IMR-90 (cell line): ENCODE measurements around the gene CRISPLD2. TPM values are rescaled to one million over a fixed set of nuclear protein-coding genes. Genes with fewer than 3 reads are reported as not detected.

Experiments
- ATAC-seq: fragments of 200-7000 bp; cut with Tn5 transposase; 2 replicates; pipeline ENCODE4 v1.9.1; 2020; ENCODE audit warnings: low read depth, mild to moderate bottlenecking, moderate library complexity
- BruUV-seq: library from RNA; stranded (reverse); fragments of 400-500 nt; replicated peaks from 2 replicates; lab custom pipeline; 2021; lab: Mats Ljungman, UMichigan
- CTCF ChIA-PET: fragments of 300-600 bp; formaldehyde crosslinking; extraction: SDS; loops from one replicate; lab custom pipeline; 2021; ENCODE audit warnings: antibody characterized with exemption; lab: Yijun Ruan, JAX
- POLR2A ChIA-PET: fragments of 300-600 bp; sonication (Branson Sonifier 250); formaldehyde crosslinking; loops from one replicate; lab custom pipeline; 2022; ENCODE audit warnings: antibody characterized with exemption; ENCODE audit not compliant: unreplicated experiment; lab: Charles Lee
- DNase-seq: peaks from one replicate; pipeline ENCODE4 v3.0.0; 2013
- H2AFZ ChIP-seq: replicated peaks from 2 replicates; pipeline ENCODE3; 2013; ENCODE audit warnings: low read length, mild to moderate bottlenecking; ENCODE audit not compliant: poor library complexity
- H2AK5ac ChIP-seq: 2 replicates; pipeline ENCODE4 v1.6.1; 2013; ENCODE audit warnings: low read depth, low read length, inconsistent platforms
- H2AK9ac ChIP-seq: replicated peaks from 2 replicates; pipeline ENCODE3; 2013; ENCODE audit warnings: mild to moderate bottlenecking, low read depth, low read length, moderate library complexity; ENCODE audit not compliant: poor library complexity
- H2BK120ac ChIP-seq: 2 replicates; pipeline ENCODE4 v1.6.1; 2013; ENCODE audit warnings: low read depth, low read length, inconsistent platforms
- H2BK15ac ChIP-seq: 3 replicates; pipeline ENCODE4 v1.6.1; 2013; ENCODE audit warnings: low read depth, low read length, inconsistent platforms
- H2BK20ac ChIP-seq: 2 replicates; pipeline ENCODE4 v1.6.1; 2013; ENCODE audit warnings: low read depth, mild to moderate bottlenecking, inconsistent platforms, low read length, moderate library complexity
- H2BK5ac ChIP-seq: 2 replicates; pipeline ENCODE4 v1.6.1; 2013; ENCODE audit warnings: mild to moderate bottlenecking, low read depth, low read length, inconsistent platforms; ENCODE audit not compliant: poor library complexity, severe bottlenecking
- H3K14ac ChIP-seq: replicated peaks from 2 replicates; pipeline ENCODE4 v1.6.1; 2013; ENCODE audit warnings: low read depth, low read length, inconsistent platforms
- H3K18ac ChIP-seq: 2 replicates; pipeline ENCODE4 v1.6.1; 2013; ENCODE audit warnings: low read depth, low read length, control low read depth
- H3K23ac ChIP-seq: 2 replicates; pipeline ENCODE4 v1.6.1; 2013; ENCODE audit warnings: low read depth, low read length, inconsistent platforms
- H3K27ac ChIP-seq: 2 replicates; pipeline ENCODE4 v1.5.1; 2013; ENCODE audit warnings: mild to moderate bottlenecking, control low read depth, low read length; ENCODE audit not compliant: insufficient read depth
- H3K27me3 ChIP-seq: 2 replicates; pipeline ENCODE4 v1.6.1; 2013; ENCODE audit warnings: low read length; ENCODE audit not compliant: control insufficient read depth, insufficient read depth
- H3K36me3 ChIP-seq: 2 replicates; pipeline ENCODE4 v1.6.1; 2013; ENCODE audit warnings: low read length, mixed read lengths; ENCODE audit not compliant: control insufficient read depth, insufficient read depth
- H3K4ac ChIP-seq: 2 replicates; pipeline ENCODE4 v1.6.1; 2013; ENCODE audit warnings: low read depth, low read length, inconsistent platforms
- H3K4me1 ChIP-seq: 2 replicates; pipeline ENCODE4 v1.6.1; 2013; ENCODE audit warnings: low read length, mixed read lengths; ENCODE audit not compliant: control insufficient read depth, insufficient read depth
- H3K4me2 ChIP-seq: 2 replicates; pipeline ENCODE4 v1.6.1; 2013; ENCODE audit warnings: low read depth, mild to moderate bottlenecking, control low read depth, low read length, moderate library complexity
- H3K4me3 ChIP-seq: 2 replicates; pipeline ENCODE4 v1.5.1; 2013; ENCODE audit warnings: low read depth, mild to moderate bottlenecking, control low read depth, low read length, moderate library complexity; ENCODE audit not compliant: insufficient read depth
- H3K56ac ChIP-seq: 2 replicates; pipeline ENCODE4 v1.6.1; 2013; ENCODE audit warnings: low read length, inconsistent platforms; ENCODE audit not compliant: insufficient read depth; ENCODE audit errors: extremely low read depth
- H3K79me1 ChIP-seq, 2 experiments: 2 replicates each; pipeline ENCODE4 v1.6.1; 2013; ENCODE audit warnings: low read length in 2 of 2, inconsistent platforms in 1 of 2, low read depth in 1 of 2
- H3K9ac ChIP-seq: 2 replicates; pipeline ENCODE4 v1.6.1; 2013; ENCODE audit warnings: low read depth, low read length, control low read depth
- H3K9me1 ChIP-seq: 2 replicates; pipeline ENCODE4 v1.6.1; 2013; ENCODE audit warnings: low read length, inconsistent platforms; ENCODE audit not compliant: insufficient read depth
- H3K9me3 ChIP-seq: 2 replicates; pipeline ENCODE4 v1.6.1; 2013; ENCODE audit warnings: low read length; ENCODE audit not compliant: control insufficient read depth, insufficient read depth
- H4K20me1 ChIP-seq: 2 replicates; pipeline ENCODE4 v1.6.1; 2013; ENCODE audit warnings: low read length, inconsistent platforms; ENCODE audit not compliant: insufficient read depth
- H4K5ac ChIP-seq: 2 replicates; pipeline ENCODE4 v1.6.1; 2013; ENCODE audit warnings: mild to moderate bottlenecking, low read depth, low read length, control low read depth
- H4K8ac ChIP-seq, 2 experiments: 2 replicates each; pipeline ENCODE4 v1.6.1; 2013; ENCODE audit warnings: low read depth in 2 of 2, low read length in 2 of 2, control low read depth in 1 of 2, inconsistent platforms in 1 of 2
- H4K91ac ChIP-seq: 2 replicates; pipeline ENCODE4 v1.6.1; 2013; ENCODE audit warnings: low read depth, low read length, inconsistent platforms; ENCODE audit not compliant: insufficient read depth
- CHD1 ChIP-seq: IDR thresholded peaks from 2 replicates; pipeline ENCODE4 v1.6.1; 2012; ENCODE audit warnings: low read depth, low read length, improper control_type of control experiment
- MAZ ChIP-seq: IDR thresholded peaks from 2 replicates; pipeline ENCODE4 v1.6.1; 2012; ENCODE audit warnings: low read depth, mild to moderate bottlenecking, low read length, improper control_type of control experiment, moderate library complexity, borderline replicate concordance
- MXI1 ChIP-seq: IDR thresholded peaks from 2 replicates; pipeline ENCODE4 v1.6.1; 2012; ENCODE audit warnings: low read depth, mild to moderate bottlenecking, low read length, moderate library complexity, borderline replicate concordance
- NFE2L2 ChIP-seq: fragments of 150-350 bp; IDR thresholded peaks from 2 replicates; pipeline ENCODE4 v1.6.1; 2016; ENCODE audit warnings: low read depth, mild to moderate bottlenecking, low read length
- POLR2A ChIP-seq: IDR thresholded peaks from 2 replicates; pipeline ENCODE4 v1.6.1; 2012; ENCODE audit warnings: mild to moderate bottlenecking, low read depth, low read length
- RAD21 ChIP-seq: IDR thresholded peaks from 2 replicates; pipeline ENCODE4 v1.6.1; 2012; ENCODE audit warnings: low read length, improper control_type of control experiment
- WGBS, 2 experiments: methylation state at CpG; one replicate each; pipeline versions ENCODE4 v1.1.5 to v1.1.7; 2013; ENCODE audit warnings: missing lambda C conversion rate in 2 of 2; ENCODE audit not compliant: insufficient read length in 1 of 2; ENCODE audit errors: extremely low coverage in 2 of 2; 5-methylcytosine and 5-hydroxymethylcytosine counted together
- dilution Hi-C: fragments of 300-500 bp; cut with HindIII; formaldehyde crosslinking; loops from one replicate; pipeline ENCODE4 v1.14.3; 2018; ENCODE audit warnings: low sequenced_read_pairs; ENCODE audit not compliant: unreplicated experiment
- in situ Hi-C: fragments of 300-500 bp; cut with MboI; formaldehyde crosslinking; loops from 3 replicates; pipeline ENCODE4 v1.14.3; 2019; ENCODE audit warnings: low sequenced_read_pairs, inconsistent platforms, mixed read lengths
- intact Hi-C: fragments of 100-400 bp; cut with micrococcal nuclease; formaldehyde crosslinking; loops from 2 replicates; pipeline ENCODE4 v1.10.0; 2022
- polyA plus RNA-seq, 3 experiments: library from polyadenylated mRNA; depleted of rRNA; stranded (reverse); fragments of >200 nt; gene quantifications; 2 replicates each; pipeline ENCODE4 v1.2.3, GENCODE V29; 2012; ENCODE audit warnings: low replicate concordance in 1 of 3
- total RNA-seq: library from RNA; depleted of rRNA; stranded (reverse); fragments of >200 nt; gene quantifications from 2 replicates; pipeline ENCODE4 v1.2.3, GENCODE V29; 2012

CRISPLD2 gene
- total and polyA plus RNA-seq, 2 of the 4 experiments (the other 2 are of a cell fraction), result 23.1 to 37.5 TPM

- WGBS, 2 experiments, result 93% methylated on average over 6 of the region's 34 CpGs; no CpG with 5 or more reads in 1 of the 2 experiments
- CTCF ChIA-PET, result no interaction called here
- Histone ChIP-seq H3K18ac (peak overlapping the region; percentile 80), H4K20me1 (no peaks in the 10 kb centered on the region), H2BK5ac (peak overlapping the region; percentile 95), H3K9ac (0 out of 2 replicates have a peak overlapping the region, but pooled peaks have one; percentile 48), H3K4me1 (peaks cover 54% of the 10 kb centered on the region), H3K4ac (peak overlapping the region; percentile 96), H3K79me1 (peaks cover 35 to 74% of the 10 kb centered on the region in 2 experiments; a peak in 3 of 4 replicates), H4K91ac (peak overlapping the region; percentile 98), H4K8ac (peak overlapping the region; percentile 57 to 99; a peak in 3 of 4 replicates), H3K14ac (peak overlapping the region; percentile 94), H4K5ac (peak overlapping the region; percentile 73), H2AK9ac (peak overlapping the region; percentile 5), H3K4me2 (no peak overlapping the region), H2AK5ac (peak overlapping the region; percentile 92), H3K9me3 (no peaks in the 10 kb centered on the region), H3K36me3 (peaks cover 17% of the 10 kb centered on the region), H3K56ac (peak overlapping the region; percentile 95; the same call in 1 of the 2 replicates), H3K27ac (peak overlapping the region; percentile 94), H2BK15ac (peak overlapping the region; percentile 65; the same call in 2 of the 3 replicates), H3K4me3 (no peak overlapping the region), H2AFZ (no peak overlapping the region), H3K9me1 (peaks cover 54% of the 10 kb centered on the region), H3K27me3 (no peaks in the 10 kb centered on the region), H2BK20ac (peak overlapping the region; percentile 96), H3K23ac (peak overlapping the region; percentile 89), H2BK120ac (peak overlapping the region; percentile 100)
- POLR2A ChIA-PET, result interaction anchor here (0.6 to 1.8 kb wide), 2 partner anchors 14 to 141 kb away, joined by 3 to 14 read pairs; partner anchors contain the start of gene CRISPLD2
- intact Hi-C loops, result loop anchor here (2.0 kb wide), 1 partner anchor 69 kb away; no protein-coding TSS in a partner anchor
- in situ Hi-C loops, result loop anchor here (5.0 kb wide), 1 partner anchor 76 kb away; no protein-coding TSS in a partner anchor
- BruUV-seq, result no TSS peak
- TF ChIP-seq MXI1, result no peak
- 0 out of 2 replicates have a peak, but pooled peaks have one; percentile 8 for TF ChIP-seq MAZ
- no peak for TF ChIP-seq CHD1
- TF ChIP-seq NFE2L2, result no peak
- no peak; the same call in 1 of the 2 replicates for TF ChIP-seq POLR2A
- TF ChIP-seq RAD21, result no peak
- no peak for DNase-seq
- ATAC-seq, result no peak
- dilution Hi-C loops, result no loop called here
These were observed 14.0 kb downstream of the CRISPLD2 start for GRCh38 chr16:84833542-84834402.
